Kasumi-1 (cell line): ENCODE measurements around the gene HOXA7.

ENCODE experiments used
- DNase-seq, 2 experiments: peaks; one replicate each; lab custom pipeline; 2025; lab: John Stamatoyannopoulos, UW

The HOXA7 gene

GRCh38 chr7:27118580-27118979 is 37.9 kb downstream of the HOXA7 start:
- no peak for DNase-seq

GRCh38 chr7:27117887-27118491 is 38.5 kb downstream of the HOXA7 start:
- no peak for DNase-seq

- DNase-seq, result no peak
These were observed 39.3 kb downstream of the HOXA7 start for GRCh38 chr7:27116962-27117886.

- no peak for DNase-seq
These were observed 40.2 kb downstream of the HOXA7 start for GRCh38 chr7:27116031-27116961.

GRCh38 chr7:27115221-27116026 is 41.1 kb downstream of the HOXA7 start:
- DNase-seq, result no peak

- no peak for DNase-seq
These were observed 41.6 kb downstream of the HOXA7 start for GRCh38 chr7:27114881-27115220.

- DNase-seq, result no peak
These were observed 42.3 kb downstream of the HOXA7 start for GRCh38 chr7:27113991-27114769.

- DNase-seq, result no peak
These were observed 43.2 kb downstream of the HOXA7 start for GRCh38 chr7:27112955-27113949.

- no peak for DNase-seq
These were observed 44.1 kb downstream of the HOXA7 start for GRCh38 chr7:27112361-27112760.

GRCh38 chr7:27111751-27112277 is 44.7 kb downstream of the HOXA7 start:
- DNase-seq, result no peak

GRCh38 chr7:27111042-27111750 is 45.3 kb downstream of the HOXA7 start:
- DNase-seq, result no peak

- no peak for DNase-seq
These were observed 46.1 kb downstream of the HOXA7 start for GRCh38 chr7:27110186-27111031.

GRCh38 chr7:27109466-27110185 is 46.8 kb downstream of the HOXA7 start:
- no peak for DNase-seq

GRCh38 chr7:27108390-27109127 is 47.9 kb downstream of the HOXA7 start:
- no peak for DNase-seq

GRCh38 chr7:27107391-27108381 is 48.8 kb downstream of the HOXA7 start:
- no peak for DNase-seq
